Astrocyte (in vitro differentiated cells and primary cell): ENCODE measurements around the gene MBNL2.

Experiments
- EZH2 ChIP-seq: IDR thresholded peaks from 2 replicates; pipeline ENCODE4 v1.6.1; 2012; ENCODE audit warnings: mild to moderate bottlenecking, low read length, inconsistent platforms; ENCODE audit not compliant: insufficient read depth
- TF ChIP-seq, protein P1 (sequence below): IDR thresholded peaks from 2 replicates; pipeline ENCODE4 v1.5.1; 2011; ENCODE audit warnings: low read depth, mild to moderate bottlenecking, inconsistent platforms, low read length, moderate library complexity; ENCODE audit not compliant: insufficient read depth

DNA sequence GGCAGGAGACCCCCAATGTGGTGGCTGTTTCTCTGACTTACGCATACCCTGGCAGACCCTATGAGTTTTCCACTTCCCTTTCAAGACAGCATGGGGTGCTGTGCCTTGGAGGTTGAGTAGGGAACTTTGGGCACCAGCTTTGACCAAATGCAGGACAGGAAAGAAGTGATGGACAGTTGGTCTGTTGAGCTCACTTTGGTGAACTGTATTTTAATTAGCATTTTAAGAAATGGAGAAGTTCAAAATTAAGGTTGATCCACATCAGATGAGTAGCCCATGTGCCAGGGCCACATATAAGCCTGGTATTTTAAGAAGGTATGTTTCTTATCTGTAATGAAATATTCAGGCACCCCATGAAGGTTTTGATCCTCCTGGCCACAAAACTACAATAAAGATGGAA, 165.8 kb downstream of the MBNL2 start:
- TF ChIP-seq, protein P1, sequence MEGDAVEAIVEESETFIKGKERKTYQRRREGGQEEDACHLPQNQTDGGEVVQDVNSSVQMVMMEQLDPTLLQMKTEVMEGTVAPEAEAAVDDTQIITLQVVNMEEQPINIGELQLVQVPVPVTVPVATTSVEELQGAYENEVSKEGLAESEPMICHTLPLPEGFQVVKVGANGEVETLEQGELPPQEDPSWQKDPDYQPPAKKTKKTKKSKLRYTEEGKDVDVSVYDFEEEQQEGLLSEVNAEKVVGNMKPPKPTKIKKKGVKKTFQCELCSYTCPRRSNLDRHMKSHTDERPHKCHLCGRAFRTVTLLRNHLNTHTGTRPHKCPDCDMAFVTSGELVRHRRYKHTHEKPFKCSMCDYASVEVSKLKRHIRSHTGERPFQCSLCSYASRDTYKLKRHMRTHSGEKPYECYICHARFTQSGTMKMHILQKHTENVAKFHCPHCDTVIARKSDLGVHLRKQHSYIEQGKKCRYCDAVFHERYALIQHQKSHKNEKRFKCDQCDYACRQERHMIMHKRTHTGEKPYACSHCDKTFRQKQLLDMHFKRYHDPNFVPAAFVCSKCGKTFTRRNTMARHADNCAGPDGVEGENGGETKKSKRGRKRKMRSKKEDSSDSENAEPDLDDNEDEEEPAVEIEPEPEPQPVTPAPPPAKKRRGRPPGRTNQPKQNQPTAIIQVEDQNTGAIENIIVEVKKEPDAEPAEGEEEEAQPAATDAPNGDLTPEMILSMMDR, result no peak
- TF ChIP-seq EZH2, result no peak
